ENCODE results near the gene ANKMY1. TPM values are rescaled to one million over a fixed set of nuclear protein-coding genes. Genes with fewer than 3 reads are reported as not detected.

Gene ANKMY1
- total RNA-seq, 3 donors from 2014 or later (not counting 1 experiment from before 2014, with no cell fraction given), result 43.8 to 51.5 (median 46.6) TPM

- ATAC-seq, result peak; percentile 95 to 99 (median 99)
- no peak overlapping the region for H3K4me3 Mint-ChIP-seq
- H3K27ac ChIP-seq (ENCODE audit: low read length), result peak overlapping the region; percentile 9
Observed at GRCh38 chr2:240513549-240514287, 44.1 kb downstream of the ANKMY1 start.

DNA sequence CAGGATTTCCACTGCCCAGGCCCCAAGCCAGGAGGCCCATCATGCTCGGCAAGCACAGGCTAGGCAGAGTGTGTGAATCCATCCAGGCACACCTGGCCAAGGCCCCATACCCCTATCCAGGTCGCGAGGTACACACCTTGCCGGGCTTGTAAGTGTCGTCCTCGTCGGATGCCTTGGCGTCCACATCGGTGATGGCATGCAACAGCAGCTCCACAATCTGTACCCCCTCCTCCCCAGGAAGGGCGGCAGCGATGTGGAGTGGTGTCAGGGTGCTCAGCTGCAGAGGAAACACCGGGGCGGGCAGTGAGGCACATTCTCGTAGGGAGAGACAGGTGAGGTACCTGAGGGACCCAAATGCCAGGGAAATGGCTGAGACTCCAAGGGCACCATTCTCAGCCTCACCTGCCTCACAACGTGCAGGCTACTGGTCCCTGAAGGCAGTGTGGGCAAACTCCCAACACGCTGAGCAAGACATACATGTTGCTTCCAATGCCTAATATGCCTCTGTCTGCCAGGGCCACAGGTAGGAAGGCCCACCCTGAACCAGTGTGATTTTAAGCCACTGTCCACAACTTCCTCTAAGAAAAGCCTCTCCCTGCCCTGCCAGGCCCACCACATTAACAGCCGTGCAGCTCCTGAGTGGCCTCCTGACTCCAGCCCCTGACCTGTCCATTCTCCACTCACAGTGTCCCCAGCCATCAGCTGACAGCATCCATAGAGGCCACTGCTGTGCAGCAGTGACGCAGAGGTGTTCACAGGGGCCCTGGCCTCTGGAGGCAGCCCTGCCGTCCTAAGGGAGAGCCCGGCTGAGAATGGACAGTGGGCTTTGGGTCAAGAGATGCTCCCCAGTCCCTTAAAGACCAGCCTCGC, 44.9 kb downstream of the ANKMY1 start:
- H3K36me3 Mint-ChIP-seq, result no peaks in the 10 kb centered on the region
- Histone ChIP-seq H3K27me3 (ENCODE audit: control insufficient read depth, insufficient read depth, low read length) (no peaks in the 10 kb centered on the region), H3K27ac (ENCODE audit: low read length) (no peak overlapping the region), H3K9me3 (ENCODE audit: control insufficient read depth, insufficient read depth, low read length) (no peaks in the 10 kb centered on the region), H3K4me3 (ENCODE audit: low read length) (no peak overlapping the region), H3K4me1 (ENCODE audit: control insufficient read depth, insufficient read depth, low read length) (peaks cover 10% of the 10 kb centered on the region), H3K36me3 (ENCODE audit: control insufficient read depth, insufficient read depth, low read length) (no peaks in the 10 kb centered on the region)
- no peaks in the 10 kb centered on the region for H3K27me3 Mint-ChIP-seq (ENCODE audit: low read depth in 2 of 2)
- no peak overlapping the region for H3K4me3 Mint-ChIP-seq
- TF ChIP-seq, protein P1, sequence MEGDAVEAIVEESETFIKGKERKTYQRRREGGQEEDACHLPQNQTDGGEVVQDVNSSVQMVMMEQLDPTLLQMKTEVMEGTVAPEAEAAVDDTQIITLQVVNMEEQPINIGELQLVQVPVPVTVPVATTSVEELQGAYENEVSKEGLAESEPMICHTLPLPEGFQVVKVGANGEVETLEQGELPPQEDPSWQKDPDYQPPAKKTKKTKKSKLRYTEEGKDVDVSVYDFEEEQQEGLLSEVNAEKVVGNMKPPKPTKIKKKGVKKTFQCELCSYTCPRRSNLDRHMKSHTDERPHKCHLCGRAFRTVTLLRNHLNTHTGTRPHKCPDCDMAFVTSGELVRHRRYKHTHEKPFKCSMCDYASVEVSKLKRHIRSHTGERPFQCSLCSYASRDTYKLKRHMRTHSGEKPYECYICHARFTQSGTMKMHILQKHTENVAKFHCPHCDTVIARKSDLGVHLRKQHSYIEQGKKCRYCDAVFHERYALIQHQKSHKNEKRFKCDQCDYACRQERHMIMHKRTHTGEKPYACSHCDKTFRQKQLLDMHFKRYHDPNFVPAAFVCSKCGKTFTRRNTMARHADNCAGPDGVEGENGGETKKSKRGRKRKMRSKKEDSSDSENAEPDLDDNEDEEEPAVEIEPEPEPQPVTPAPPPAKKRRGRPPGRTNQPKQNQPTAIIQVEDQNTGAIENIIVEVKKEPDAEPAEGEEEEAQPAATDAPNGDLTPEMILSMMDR (IDR thresholded peaks at IDR 0.05), result no peak
- H3K9me3 Mint-ChIP-seq, result no peaks in the 10 kb centered on the region
- peaks cover 6 to 20% of the 10 kb centered on the region in 2 donors for H3K4me1 Mint-ChIP-seq
- DNase-seq (no peak), ATAC-seq (no peak)
- intact Hi-C loops (cut with micrococcal nuclease), result loop anchor here (10.0 kb wide), 2 partner anchors 52 to 192 kb away; partner anchors contain the start of genes DUSP28 and RNPEPL1
- whole genome bisulfite sequencing (ENCODE audit: insufficient coverage), result 96% methylated on average over 21 of the region's 21 CpGs
- H3K27ac Mint-ChIP-seq, result peak overlapping the region in 1 of 2 donors; percentile 78

More at GRCh38 chr2:240513549-240514287, 44.1 kb downstream of the ANKMY1 start:
- Mint-ChIP-seq H3K36me3 (no peaks in the 10 kb centered on the region), H3K27me3 (ENCODE audit: low read depth in 2 of 2) (no peaks in the 10 kb centered on the region), H3K27ac (peak overlapping the region; percentile 7 to 78), H3K4me1 (peaks cover 6 to 20% of the 10 kb centered on the region in 2 donors), H3K9me3 (no peaks in the 10 kb centered on the region)
- peak; percentile 80 to 91 for DNase-seq
- H3K9me3 ChIP-seq (ENCODE audit: control insufficient read depth, insufficient read depth, low read length), result no peaks in the 10 kb centered on the region
- no peaks in the 10 kb centered on the region for H3K27me3 ChIP-seq (ENCODE audit: control insufficient read depth, insufficient read depth, low read length)
- TF ChIP-seq, protein P1 (IDR thresholded peaks at IDR 0.05), result peak; percentile 86
- WGBS (ENCODE audit: insufficient coverage), result 52% methylated on average over 11 of the region's 13 CpGs
- peaks cover 10% of the 10 kb centered on the region for H3K4me1 ChIP-seq (ENCODE audit: control insufficient read depth, insufficient read depth, low read length)
- H3K36me3 ChIP-seq (ENCODE audit: control insufficient read depth, insufficient read depth, low read length), result no peaks in the 10 kb centered on the region
- no peak overlapping the region for H3K4me3 ChIP-seq (ENCODE audit: low read length)
- intact Hi-C loops (cut with micrococcal nuclease), result loop anchor here (1.0 to 10.0 kb wide), 4 partner anchors 51 to 327 kb away; partner anchors contain the start of genes DUSP28 and RNPEPL1

GRCh38 chr2:240512109-240512485, 45.7 kb downstream of the ANKMY1 start:
- Mint-ChIP-seq H3K4me3 (no peak overlapping the region), H3K4me1 (peaks cover 6 to 20% of the 10 kb centered on the region in 2 donors), H3K27me3 (ENCODE audit: low read depth in 2 of 2) (no peaks in the 10 kb centered on the region), H3K9me3 (no peaks in the 10 kb centered on the region), H3K36me3 (no peaks in the 10 kb centered on the region), H3K27ac (no peak overlapping the region)
- no peaks in the 10 kb centered on the region for H3K9me3 ChIP-seq (ENCODE audit: control insufficient read depth, insufficient read depth, low read length)
- TF ChIP-seq, protein P1 (IDR thresholded peaks at IDR 0.05), result no peak
- H3K36me3 ChIP-seq (ENCODE audit: control insufficient read depth, insufficient read depth, low read length), result no peaks in the 10 kb centered on the region
- ATAC-seq (no peak), DNase-seq (no peak)
- H3K27me3 ChIP-seq (ENCODE audit: control insufficient read depth, insufficient read depth, low read length), result no peaks in the 10 kb centered on the region
- peaks cover 10% of the 10 kb centered on the region for H3K4me1 ChIP-seq (ENCODE audit: control insufficient read depth, insufficient read depth, low read length)
- 97% methylated on average over 11 of the region's 11 CpGs for WGBS (ENCODE audit: insufficient coverage)
- H3K27ac ChIP-seq (ENCODE audit: low read length), result no peak overlapping the region
- no peak overlapping the region for H3K4me3 ChIP-seq (ENCODE audit: low read length)
- intact Hi-C loops (cut with micrococcal nuclease), result loop anchor here (10.0 kb wide), 2 partner anchors 53 to 193 kb away; partner anchors contain the start of genes DUSP28 and RNPEPL1

Data from natural killer cell (primary cell).